HG03571 (cell line): ENCODE data around the gene ABHD4.

Experiments used
- ATAC-seq: cut with Tn5 transposase; IDR thresholded peaks from one replicate; pipeline ENCODE4 v1.9.1; 2021; ENCODE audit not compliant: unreplicated experiment

Gene ABHD4

DNA sequence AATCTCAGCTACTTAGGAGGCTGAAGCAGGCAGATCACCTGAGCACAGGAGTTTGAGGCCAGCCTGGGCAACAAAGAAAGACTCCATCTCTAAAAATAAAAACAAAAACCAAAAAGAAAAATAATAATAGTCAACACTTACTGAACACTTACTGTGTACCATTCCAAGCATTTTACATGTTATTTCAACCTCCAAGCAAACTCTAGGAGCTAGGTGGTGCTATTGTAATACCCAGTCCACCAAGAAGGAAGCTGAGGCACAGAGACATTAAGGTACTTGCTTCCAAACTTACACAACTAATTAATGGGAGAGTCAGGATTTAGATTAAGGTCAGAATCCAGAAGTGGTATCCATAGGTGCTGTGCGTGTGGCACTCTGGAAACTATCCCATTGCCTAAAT is 59.8 kb downstream of the ABHD4 start:
- no peak for ATAC-seq

DNA sequence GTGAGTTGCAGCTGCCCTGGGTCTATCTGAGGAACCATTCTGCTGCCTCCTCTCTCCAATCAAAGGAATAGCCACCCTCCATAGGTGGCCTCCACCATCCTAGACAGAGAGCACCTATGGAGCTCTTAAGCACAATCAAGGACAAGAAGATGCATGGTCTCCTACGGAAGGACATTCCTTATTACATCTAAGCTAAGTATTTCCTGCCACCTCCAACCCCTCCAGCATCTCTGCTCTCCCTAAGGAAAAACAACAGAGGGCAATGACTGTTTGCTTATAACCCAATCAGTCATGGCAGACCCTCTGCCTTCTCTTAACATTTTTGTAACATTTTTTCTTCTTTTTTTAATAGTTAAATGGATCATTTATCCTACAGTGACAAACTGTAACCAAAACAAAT is 60.8 kb downstream of the ABHD4 start:
- no peak for ATAC-seq

DNA sequence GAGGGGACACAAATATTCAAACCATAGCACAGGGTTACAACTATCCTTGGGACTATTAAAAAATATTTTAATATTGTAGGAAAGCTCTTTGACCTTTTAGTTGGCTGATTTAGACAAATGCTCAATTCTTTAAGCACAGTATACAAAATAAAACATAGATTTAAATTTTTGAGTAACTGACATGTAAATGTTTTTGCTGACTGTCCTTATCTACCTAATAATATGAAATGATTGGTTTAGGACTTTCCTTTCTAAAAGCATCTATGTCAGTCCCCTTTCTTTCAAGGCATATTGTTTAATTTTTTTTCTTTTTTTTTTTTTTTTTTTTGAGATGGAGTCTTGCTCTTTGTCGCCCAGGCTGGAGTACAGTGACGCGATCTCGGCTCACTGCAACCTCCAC is 62.6 kb downstream of the ABHD4 start:
- no peak for ATAC-seq
